ENCODE measurements around the gene PARP16. TPM values are rescaled to one million over a fixed set of nuclear protein-coding genes. Genes with fewer than 3 reads are reported as not detected.

Gene PARP16
- polyA plus RNA-seq, 2 of the 4 experiments (the other 2 are of a cell fraction), result 7.5 to 9.8 TPM

GRCh38 chr15:65326117-65326526 is 39.4 kb upstream of the PARP16 start:
- no peak for TF ChIP-seq ZNF302 (CRISPR knock-in tag; IDR thresholded peaks at IDR 0.05)
- no peak for TF ChIP-seq CHD4 (IDR thresholded peaks at IDR 0.05; ENCODE audit: borderline replicate concordance)
- no peak for TF ChIP-seq RFX5 (IDR thresholded peaks at IDR 0.05)
- TF ChIP-seq GATA3 (IDR thresholded peaks at IDR 0.05; ENCODE audit: borderline replicate concordance), result no peak
- TF ChIP-seq BCL3 (IDR thresholded peaks at IDR 0.05), result no peak
- TF ChIP-seq REST (IDR thresholded peaks at IDR 0.05), result no peak
- no peak for TF ChIP-seq ZSCAN20 (CRISPR knock-in tag; IDR thresholded peaks at IDR 0.05)
- TF ChIP-seq MAZ (IDR thresholded peaks at IDR 0.05; ENCODE audit: borderline replicate concordance, low read depth, low read length), result no peak
- no peak for TF ChIP-seq CEBPB (IDR thresholded peaks at IDR 0.05)
- TF ChIP-seq FOSL2 (IDR thresholded peaks at IDR 0.05), result no peak
- TF ChIP-seq FOSL2 (CRISPR knock-in tag; IDR thresholded peaks at IDR 0.05), result no peak
- TF ChIP-seq MAFK (IDR thresholded peaks at IDR 0.05; ENCODE audit: partially characterized antibody), result no peak
- TF ChIP-seq USF2 (IDR thresholded peaks at IDR 0.05), result no peak
- TF ChIP-seq POLR2A (IDR thresholded peaks at IDR 0.05; ENCODE audit: low read length), result no peak
- TF ChIP-seq HES2 (IDR thresholded peaks at IDR 0.05), result no peak
- Histone ChIP-seq H3K4me2 (no peak overlapping the region), H3K9me3 (no peaks in the 10 kb centered on the region), H3K4me3 (no peak overlapping the region), H3K4me1 (no peaks in the 10 kb centered on the region), H3K27ac (no peak overlapping the region)
- ChIA-PET CTCF (interaction anchor here (0.6 to 16.1 kb wide), 8 partner anchors 7 to 292 kb away, joined by 3 to 722 read pairs (median 6); partner anchors contain the start of gene IGDCC3), POLR2A (interaction anchor here (0.6 kb wide), 1 partner anchor 196 kb away, joined by 4 read pairs; no protein-coding TSS in a partner anchor)
- WGBS (ENCODE audit: missing lambda C conversion rate), result 76% methylated on average over 12 of the region's 12 CpGs
- FAIRE-seq, result no peak
- DNase-seq (ENCODE audit: low read depth in 1 of 2, low spot score in 1 of 2), result no peak
- no peak; a peak in 1 of 6 replicates for ATAC-seq

GRCh38 chr15:65323071-65323511 is 36.4 kb upstream of the PARP16 start:
- no peak overlapping the region for H3K4me3 ChIP-seq
- H3K4me2 ChIP-seq, result no peak overlapping the region
- ChIA-PET POLR2A (interaction anchor here (1.2 kb wide), 1 partner anchor 19 kb away, joined by 3 read pairs; the partner anchor contains the start of gene RNU5B-1), CTCF (interaction anchor here (1.1 to 16.1 kb wide), 8 partner anchors 10 to 78 kb away, joined by 3 to 722 read pairs (median 37); partner anchors contain the start of gene IGDCC3)
- H3K4me1 ChIP-seq, result no peaks in the 10 kb centered on the region
- FAIRE-seq, result no peak
- H3K9me3 ChIP-seq, result no peaks in the 10 kb centered on the region
- 63% methylated on average over 9 of the region's 9 CpGs for WGBS (ENCODE audit: missing lambda C conversion rate)
- TF ChIP-seq SREBF2 (IDR thresholded peaks at IDR 0.05), result no peak
- TF ChIP-seq JUN (IDR thresholded peaks at IDR 0.05), result no peak
- TF ChIP-seq MAFK (IDR thresholded peaks at IDR 0.05; ENCODE audit: partially characterized antibody), result peak; percentile 53
- TF ChIP-seq, protein P1, sequence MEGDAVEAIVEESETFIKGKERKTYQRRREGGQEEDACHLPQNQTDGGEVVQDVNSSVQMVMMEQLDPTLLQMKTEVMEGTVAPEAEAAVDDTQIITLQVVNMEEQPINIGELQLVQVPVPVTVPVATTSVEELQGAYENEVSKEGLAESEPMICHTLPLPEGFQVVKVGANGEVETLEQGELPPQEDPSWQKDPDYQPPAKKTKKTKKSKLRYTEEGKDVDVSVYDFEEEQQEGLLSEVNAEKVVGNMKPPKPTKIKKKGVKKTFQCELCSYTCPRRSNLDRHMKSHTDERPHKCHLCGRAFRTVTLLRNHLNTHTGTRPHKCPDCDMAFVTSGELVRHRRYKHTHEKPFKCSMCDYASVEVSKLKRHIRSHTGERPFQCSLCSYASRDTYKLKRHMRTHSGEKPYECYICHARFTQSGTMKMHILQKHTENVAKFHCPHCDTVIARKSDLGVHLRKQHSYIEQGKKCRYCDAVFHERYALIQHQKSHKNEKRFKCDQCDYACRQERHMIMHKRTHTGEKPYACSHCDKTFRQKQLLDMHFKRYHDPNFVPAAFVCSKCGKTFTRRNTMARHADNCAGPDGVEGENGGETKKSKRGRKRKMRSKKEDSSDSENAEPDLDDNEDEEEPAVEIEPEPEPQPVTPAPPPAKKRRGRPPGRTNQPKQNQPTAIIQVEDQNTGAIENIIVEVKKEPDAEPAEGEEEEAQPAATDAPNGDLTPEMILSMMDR (IDR thresholded peaks at IDR 0.05), result no peak
- no peak for TF ChIP-seq FOXS1 (CRISPR knock-in tag; IDR thresholded peaks at IDR 0.05)
- H3K27ac ChIP-seq, result no peak overlapping the region
- no peak for DNase-seq (ENCODE audit: low read depth in 1 of 2, low spot score in 1 of 2)
- ATAC-seq, result no peak
